GM19397 (cell line): ENCODE data around the gene MOB1B.
A peak's percentile ranks its signal among the peaks of the same experiment; 100 is the strongest.
"Not testable (repeated sequence)": the region's sequence is repeated elsewhere in the genome, so short reads cannot be mapped to it uniquely, and the experiment has no call there.

Source experiments
- ATAC-seq: cut with Tn5 transposase; IDR thresholded peaks from one replicate; pipeline ENCODE4 v1.9.1; 2021; ENCODE audit warnings: mild to moderate bottlenecking, moderate library complexity; ENCODE audit not compliant: unreplicated experiment

The MOB1B gene

DNA sequence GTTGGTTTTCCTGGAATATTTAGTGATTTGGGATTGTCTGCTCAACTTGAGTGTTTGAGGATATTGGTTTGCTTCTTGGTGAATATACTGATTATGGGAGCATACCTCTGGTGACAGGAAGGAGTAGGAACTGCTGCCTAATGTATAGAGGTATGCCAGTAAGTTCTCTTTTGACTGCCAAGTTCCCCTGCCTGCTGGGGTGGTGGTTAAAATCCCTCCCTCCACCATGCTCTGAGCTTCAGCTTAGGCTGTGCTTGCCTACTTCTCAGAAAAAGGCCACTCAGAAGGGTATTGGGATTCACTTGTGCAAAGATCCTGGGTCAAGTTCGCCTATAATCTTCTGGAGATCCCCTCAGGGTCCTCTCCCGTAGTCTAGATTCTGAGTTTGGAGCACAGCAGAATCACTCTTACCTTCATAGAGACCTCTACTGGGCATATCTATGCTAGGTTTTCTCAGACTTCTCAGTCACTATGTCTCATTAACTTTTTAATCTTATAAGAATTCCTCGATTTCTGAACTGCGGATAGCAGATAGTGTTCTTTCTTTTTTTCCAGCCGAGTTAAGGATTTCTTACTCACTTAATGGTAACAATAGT lies 46.6 kb downstream of the MOB1B start:
- ATAC-seq = peak; percentile 50

DNA sequence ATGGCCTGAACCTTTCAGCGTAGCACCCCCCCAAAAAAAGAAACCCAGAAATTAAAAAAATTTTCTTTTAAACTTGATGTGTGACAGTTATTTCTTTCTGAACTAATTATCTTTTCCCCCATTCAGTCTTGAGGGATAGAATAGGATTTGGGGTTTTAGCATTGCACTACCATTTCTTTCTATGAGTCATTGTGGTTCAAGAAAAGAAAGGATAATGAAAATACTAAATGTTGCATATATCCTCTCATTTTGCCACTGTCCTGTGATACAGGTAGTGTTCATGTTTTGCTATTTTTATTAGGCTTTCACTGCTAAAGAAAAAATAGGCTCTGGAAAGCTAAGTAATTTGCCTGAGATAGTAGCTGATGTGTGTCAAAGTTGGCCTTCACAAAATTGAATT lies 51.9 kb downstream of the MOB1B start:
- no peak for ATAC-seq

GRCh38 chr4:70956549-70957210 lies 54.5 kb downstream of the MOB1B start:
- ATAC-seq = no peak

- ATAC-seq = no peak
Observed at GRCh38 chr4:70958681-70959080, 56.5 kb downstream of the MOB1B start.

- no peak for ATAC-seq
Observed at GRCh38 chr4:70969076-70969475, 66.9 kb downstream of the MOB1B start.

DNA sequence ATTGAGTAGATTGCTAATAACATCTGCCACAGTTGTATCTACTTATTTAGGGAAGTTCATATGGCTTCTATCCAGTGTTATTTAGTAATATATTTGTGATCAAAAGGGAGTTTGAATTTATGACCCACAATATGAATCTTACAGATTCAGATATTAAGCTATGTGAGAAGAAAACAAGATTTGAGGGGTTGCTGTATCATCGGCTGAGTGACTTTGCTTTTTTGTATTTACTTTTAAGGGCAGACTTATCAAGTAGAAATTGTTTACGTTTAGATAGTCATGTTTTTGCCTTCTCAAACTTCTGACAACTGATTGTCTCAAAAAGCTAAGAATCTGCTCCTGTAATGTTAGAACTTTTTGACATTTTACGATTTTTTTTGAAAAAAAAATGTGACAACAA lies 74.1 kb downstream of the MOB1B start:
- ATAC-seq = no peak

DNA sequence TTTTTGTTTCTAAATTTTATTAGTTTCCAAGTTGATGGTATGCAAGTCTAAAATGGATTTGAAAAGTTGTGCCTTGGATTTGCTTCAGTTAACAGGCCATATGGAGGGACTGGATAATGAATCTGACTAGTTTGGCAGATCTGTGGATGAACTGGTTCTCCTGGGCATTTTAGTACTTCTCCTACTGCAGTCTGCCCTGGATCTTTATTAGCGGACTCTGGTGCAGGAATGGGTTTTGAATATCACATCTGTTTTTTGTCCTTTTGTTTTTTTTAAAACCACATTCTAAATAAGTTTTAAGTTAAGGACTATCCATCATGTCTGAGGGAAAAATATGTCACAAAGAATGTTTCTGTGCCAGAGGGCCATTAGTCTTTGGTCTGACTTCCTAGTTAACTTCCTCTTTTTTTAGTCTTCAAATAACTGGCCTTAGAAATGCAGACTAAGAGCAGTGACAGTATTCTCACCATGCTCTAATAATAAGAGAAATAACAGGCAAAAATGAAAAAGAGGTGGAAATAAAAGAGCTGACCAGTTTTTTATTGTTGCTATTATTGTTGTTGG lies 77.4 kb downstream of the MOB1B start:
- no peak for ATAC-seq

- ATAC-seq = no peak
Observed at GRCh38 chr4:70980196-70980595, 78.0 kb downstream of the MOB1B start.

- ATAC-seq = no peak
Observed at GRCh38 chr4:70984106-70984505, 81.9 kb downstream of the MOB1B start.

GRCh38 chr4:70984589-70984988 lies 82.4 kb downstream of the MOB1B start:
- ATAC-seq = no peak

DNA sequence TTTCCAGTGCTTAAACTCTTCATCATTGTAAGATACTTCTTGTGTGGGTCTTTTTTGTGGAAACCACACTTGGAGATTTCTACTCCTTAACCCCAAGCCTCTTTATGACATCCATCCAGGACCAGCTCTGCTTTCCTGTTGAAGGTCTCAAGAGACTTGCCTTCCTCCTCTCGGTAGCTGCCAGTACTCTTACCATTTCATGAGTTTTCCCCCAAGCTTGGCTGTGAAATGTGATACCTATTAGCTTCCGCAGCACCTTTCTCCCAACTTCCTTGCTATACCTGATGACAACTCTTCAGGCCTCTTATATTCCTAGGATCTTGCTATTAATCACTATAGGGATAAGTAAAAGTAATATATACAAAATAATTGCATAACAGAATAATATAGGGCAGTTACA lies 89.4 kb downstream of the MOB1B start:
- no peak for ATAC-seq

DNA sequence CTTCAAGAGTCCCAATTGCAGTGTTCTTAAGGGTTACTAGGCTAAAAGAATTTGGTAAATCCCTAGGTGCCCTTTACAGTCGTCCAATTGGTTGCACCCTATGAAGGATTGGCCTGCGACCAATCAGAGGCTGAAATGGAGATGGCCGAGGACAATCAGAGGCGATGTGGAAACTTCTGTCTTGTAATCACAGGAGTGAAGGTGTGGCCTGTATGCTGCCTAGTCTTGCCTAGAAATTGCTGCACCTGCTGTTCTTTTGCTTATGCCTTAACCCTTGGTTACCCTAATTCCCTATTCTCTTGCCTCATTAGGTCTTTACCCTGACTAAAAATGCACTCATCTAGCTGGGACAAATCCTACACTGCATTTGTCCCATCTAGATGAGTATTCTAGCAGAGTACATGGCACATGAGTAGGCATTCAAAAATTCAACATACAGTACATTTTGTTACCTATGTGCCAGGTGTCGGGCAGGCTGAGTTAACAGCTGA lies 90.3 kb downstream of the MOB1B start:
- no peak for ATAC-seq

DNA sequence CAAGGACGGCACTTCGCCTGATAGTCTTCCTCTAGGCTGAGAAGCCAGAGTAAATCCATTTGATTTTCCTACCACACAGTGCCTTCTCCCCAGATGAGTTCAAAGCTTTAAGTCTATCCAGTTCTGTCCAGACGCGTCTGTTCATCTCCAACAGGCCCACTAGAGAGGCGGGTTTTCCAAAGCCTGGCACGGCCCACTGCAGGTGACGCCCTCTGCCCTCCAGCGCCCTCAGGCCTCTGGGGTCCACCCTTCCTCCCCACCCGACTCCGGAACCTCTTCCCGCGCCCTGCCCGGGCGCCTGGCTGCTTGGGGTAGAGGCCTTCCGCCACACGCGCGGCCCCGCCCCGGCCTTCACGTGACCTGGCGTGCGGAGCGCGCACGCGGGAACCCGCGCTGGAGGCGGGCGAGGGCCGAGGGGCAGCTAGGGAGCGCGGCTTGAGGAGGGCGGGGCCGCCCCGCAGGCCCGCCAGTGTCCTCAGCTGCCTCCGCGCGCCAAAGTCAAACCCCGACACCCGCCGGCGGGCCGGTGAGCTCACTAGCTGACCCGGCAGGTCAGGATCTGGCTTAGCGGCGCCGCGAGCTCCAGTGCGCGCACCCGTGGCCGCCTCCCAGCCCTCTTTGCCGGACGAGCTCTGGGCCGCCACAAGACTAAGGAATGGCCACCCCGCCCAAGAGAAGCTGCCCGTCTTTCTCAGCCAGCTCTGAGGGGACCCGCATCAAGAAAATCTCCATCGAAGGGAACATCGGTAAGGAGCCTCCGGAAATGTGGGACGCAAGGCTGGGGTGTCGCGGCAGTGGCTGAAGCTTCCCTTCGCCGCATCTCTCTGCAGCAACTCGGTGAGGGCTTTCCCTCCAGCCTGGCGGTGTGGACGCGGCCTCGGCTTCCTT lies 91.3 kb downstream of the MOB1B start, which contains the start of gene DCK:
DCK (plus strand) TSS at position 469 of the 888 bp plus-strand sequence; CDS start at position 656, 187 bp downstream.
- ATAC-seq = peak; percentile 88

GRCh38 chr4:70994069-70994366 lies 91.8 kb downstream of the MOB1B start:
- no peak for ATAC-seq

GRCh38 chr4:70994387-70995099 lies 92.4 kb downstream of the MOB1B start:
- peak; percentile 32 for ATAC-seq

GRCh38 chr4:70996018-70996360 lies 93.8 kb downstream of the MOB1B start:
- no peak for ATAC-seq

DNA sequence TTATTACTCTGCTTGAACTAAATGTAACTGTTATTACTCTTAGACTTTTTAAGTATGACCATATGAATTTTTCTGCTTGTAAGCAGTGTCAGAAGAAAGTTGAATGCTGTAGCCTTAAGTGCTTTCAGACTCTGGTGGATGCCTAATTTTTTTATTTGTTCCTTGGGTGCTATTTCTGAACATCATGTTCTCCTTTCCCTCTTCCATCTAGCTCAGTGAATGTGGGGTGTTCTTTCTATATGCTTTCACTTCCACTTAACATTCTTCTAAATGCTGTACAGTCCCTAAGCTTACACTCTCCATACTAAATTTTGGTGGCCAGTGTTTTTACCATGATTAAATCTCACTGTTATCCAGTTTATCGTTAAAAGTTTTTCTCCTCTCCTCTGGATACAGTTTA lies 94.9 kb downstream of the MOB1B start:
- ATAC-seq = no peak

GRCh38 chr4:70997546-70997945 lies 95.4 kb downstream of the MOB1B start:
- no peak for ATAC-seq

- ATAC-seq = not testable (repeated sequence)
Observed at GRCh38 chr4:70999639-71000038, 97.5 kb downstream of the MOB1B start.

DNA sequence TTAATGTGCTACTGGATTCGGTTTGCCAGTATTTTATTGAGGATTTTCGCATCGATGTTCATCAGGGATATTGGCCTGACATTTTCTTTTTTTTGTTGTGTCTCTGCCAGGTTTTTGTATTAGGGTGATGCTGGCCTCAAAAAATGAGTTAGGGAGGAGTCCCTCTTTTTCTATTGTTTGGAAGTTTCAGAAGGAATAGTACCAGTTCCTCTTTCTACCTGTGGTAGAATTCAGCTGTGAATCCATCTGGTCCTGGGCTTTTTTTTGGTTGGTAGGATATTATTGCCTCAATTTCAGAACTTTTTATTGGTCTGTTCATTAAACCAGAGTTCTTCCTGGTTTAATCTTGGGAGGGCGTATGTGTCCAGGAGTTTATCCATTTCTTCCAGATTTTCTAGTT lies 99.2 kb downstream of the MOB1B start:
- ATAC-seq = not testable (repeated sequence)

DNA sequence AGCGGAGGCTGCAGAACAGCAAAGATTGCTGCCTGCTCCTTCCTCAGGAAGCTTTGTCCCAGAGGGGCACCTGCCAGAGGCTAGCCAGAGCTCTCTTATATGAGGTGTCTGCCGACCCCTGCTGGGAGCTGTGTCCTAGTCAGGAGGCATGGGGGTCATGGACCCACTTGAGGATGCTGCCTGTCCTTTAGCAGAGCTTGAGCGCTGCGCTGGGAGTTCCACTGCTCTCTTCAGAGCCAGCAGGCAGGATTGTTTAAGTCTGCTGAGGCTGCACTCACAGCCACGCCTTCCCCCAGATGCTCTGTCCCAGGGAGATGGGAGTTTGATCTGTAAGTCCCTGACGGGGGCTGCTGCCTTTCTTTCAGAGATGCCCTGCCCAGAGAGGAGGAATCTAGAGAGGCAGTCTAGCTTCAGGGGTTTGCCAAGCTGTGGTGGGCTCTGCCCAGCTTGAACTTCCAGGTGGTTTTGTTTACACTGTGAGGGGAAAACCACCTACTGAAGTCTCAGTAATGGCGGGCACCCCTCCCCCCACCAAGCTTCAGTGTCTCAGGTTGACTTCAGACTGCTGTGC lies 102.2 kb downstream of the MOB1B start:
- peak; percentile 40 for ATAC-seq
